Liver (tissue), 3 donors: ENCODE results near the gene KCNJ11.

Experiments
- CTCF ChIP-seq: fragments of 150-350 bp; IDR thresholded peaks from 2 replicates; pipeline ENCODE4 v1.5.1; 2017; ENCODE audit warnings: improper control_type of control experiment, low read depth, low read length; ENCODE audit not compliant: missing input control
- GABPA ChIP-seq, 2 donors: IDR thresholded peaks in 1 of 2; conservative IDR thresholded peaks in 1 of 2; 2 replicates each; pipeline ENCODE4 v1.6.1; 2016; ENCODE audit warnings: antibody characterized with exemption in 2 of 2, mild to moderate bottlenecking in 1 of 2, moderate library complexity in 1 of 2
- RAD21 ChIP-seq, 2 donors: IDR thresholded peaks; 2 replicates each; pipeline ENCODE4 v1.6.1; 2016; ENCODE audit warnings: antibody characterized with exemption in 2 of 2, mild to moderate bottlenecking in 2 of 2
- REST ChIP-seq: IDR thresholded peaks from 2 replicates; pipeline ENCODE4 v1.6.1; 2016; ENCODE audit warnings: antibody characterized with exemption, mild to moderate bottlenecking
- RXRA ChIP-seq, 2 donors: IDR thresholded peaks; 2 replicates each; pipeline ENCODE4 v1.6.1; 2017 to 2018; ENCODE audit warnings: antibody characterized with exemption in 2 of 2, mild to moderate bottlenecking in 1 of 2
- donor health status: healthy.
- donor health status: healthy.

- no peak for TF ChIP-seq RXRA (IDR thresholded peaks at IDR 0.05)
- no peak for TF ChIP-seq GABPA (IDR thresholded peaks at IDR 0.05 in 1 of 2, conservative IDR thresholded peaks at IDR 0.05 in 1 of 2)
- TF ChIP-seq CTCF: no peak
- no peak for TF ChIP-seq REST
- no peak for TF ChIP-seq RAD21 (IDR thresholded peaks at IDR 0.05)
Measured at GRCh38 chr11:17382046-17382728, 6.3 kb downstream of the KCNJ11 start.
